Measurements from ENCODE around the gene TWSG1. TPM values are rescaled to one million over a fixed set of nuclear protein-coding genes. Genes with fewer than 3 reads are reported as not detected.
"Not testable (repeated sequence)": the region's sequence is repeated elsewhere in the genome, so short reads cannot be mapped to it uniquely, and the experiment has no call there.

The TWSG1 gene
- total RNA-seq, 1 experiment from 2014 or later = 15.1 TPM

DNA sequence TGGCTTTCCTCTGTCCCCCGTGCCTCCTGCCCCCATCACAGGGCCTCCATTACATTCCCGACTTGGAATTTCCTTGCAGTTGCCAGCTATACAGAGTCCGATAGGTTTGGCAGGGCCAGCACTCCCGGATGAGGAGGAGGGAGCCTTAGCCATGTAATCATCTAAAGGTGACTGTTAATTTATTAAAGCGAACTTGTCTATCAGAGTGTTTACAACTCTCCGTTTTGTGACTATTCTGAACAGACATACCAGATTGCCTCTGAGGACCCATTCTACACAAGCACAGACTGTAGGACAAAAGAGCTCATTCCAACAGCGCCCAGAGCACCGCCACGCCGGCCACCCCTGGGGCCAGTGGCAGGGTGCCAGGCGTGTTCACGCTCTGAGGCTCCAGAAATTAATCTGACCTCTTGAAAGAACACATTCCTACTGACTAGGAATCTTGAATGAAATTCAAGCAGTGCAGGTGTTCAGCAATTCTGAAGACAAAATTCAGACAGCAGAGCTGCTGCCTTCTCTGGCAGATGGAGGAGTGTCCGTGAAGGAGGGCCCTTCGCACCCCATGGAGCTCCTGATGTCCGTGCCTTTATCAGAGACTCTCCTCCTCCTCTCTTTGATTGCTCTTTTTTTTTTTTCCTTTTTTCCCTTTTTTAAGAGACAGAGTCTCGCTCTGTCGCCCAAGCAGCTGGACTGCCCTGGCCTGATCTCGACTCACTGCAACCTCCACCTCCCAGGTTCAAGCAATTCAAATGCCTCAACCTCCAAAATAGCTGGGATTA, 82.7 kb downstream of the TWSG1 start:
- peak; percentile 47 for DNase-seq
- Histone ChIP-seq H3K27me3 (ENCODE audit: control insufficient read depth, insufficient read depth, low read length) (no peaks in the 10 kb centered on the region), H3K36me3 (replicated peaks; ENCODE audit: control insufficient read depth, insufficient read depth, low read length) (no peaks in the 10 kb centered on the region), H3K4me3 (ENCODE audit: insufficient read depth, low read depth, low read length) (no peak overlapping the region)

GRCh38 chr18:9418047-9418690, 83.6 kb downstream of the TWSG1 start:
- Histone ChIP-seq H3K4me3 (ENCODE audit: insufficient read depth, low read depth, low read length) (no peak overlapping the region), H3K36me3 (replicated peaks; ENCODE audit: control insufficient read depth, insufficient read depth, low read length) (no peaks in the 10 kb centered on the region), H3K27me3 (ENCODE audit: control insufficient read depth, insufficient read depth, low read length) (no peaks in the 10 kb centered on the region)
- peak; percentile 42 for DNase-seq

DNA sequence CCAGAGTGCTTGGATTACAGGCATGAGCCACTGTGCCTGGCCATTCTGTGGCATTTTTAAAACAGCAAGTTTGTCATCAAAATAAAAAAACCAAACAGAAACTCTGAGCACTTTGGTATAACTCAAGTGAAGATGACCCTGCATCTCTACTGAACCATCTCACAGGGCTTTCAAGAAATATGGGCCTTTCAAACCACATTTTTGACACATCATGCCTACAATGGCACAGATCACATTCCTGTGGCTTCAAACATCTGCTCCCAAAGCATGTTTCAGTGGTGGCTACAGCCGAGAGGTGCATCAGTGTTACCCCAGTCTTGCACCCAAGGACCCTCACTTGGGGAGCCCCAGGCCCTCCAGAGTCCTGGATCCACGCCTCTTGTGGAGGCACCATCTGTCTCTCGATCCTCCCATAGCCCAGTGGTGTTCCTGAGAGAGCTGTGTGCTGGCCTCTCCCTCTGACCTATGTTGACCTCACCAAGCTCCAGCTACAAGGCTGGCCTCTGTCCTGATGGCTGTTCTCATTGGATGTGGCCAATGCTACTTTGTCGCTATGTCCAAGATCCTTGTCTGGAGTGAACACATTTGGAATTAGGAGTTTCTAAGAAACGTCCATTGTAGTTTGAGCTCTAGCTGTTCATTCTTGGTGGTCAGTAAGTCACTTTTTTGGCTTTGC, 85.5 kb downstream of the TWSG1 start:
- H3K4me3 ChIP-seq (ENCODE audit: insufficient read depth, low read depth, low read length) = no peak overlapping the region
- H3K27me3 ChIP-seq (ENCODE audit: control insufficient read depth, insufficient read depth, low read length) = no peaks in the 10 kb centered on the region
- no peaks in the 10 kb centered on the region for H3K36me3 ChIP-seq (replicated peaks; ENCODE audit: control insufficient read depth, insufficient read depth, low read length)
- DNase-seq = no peak

DNA sequence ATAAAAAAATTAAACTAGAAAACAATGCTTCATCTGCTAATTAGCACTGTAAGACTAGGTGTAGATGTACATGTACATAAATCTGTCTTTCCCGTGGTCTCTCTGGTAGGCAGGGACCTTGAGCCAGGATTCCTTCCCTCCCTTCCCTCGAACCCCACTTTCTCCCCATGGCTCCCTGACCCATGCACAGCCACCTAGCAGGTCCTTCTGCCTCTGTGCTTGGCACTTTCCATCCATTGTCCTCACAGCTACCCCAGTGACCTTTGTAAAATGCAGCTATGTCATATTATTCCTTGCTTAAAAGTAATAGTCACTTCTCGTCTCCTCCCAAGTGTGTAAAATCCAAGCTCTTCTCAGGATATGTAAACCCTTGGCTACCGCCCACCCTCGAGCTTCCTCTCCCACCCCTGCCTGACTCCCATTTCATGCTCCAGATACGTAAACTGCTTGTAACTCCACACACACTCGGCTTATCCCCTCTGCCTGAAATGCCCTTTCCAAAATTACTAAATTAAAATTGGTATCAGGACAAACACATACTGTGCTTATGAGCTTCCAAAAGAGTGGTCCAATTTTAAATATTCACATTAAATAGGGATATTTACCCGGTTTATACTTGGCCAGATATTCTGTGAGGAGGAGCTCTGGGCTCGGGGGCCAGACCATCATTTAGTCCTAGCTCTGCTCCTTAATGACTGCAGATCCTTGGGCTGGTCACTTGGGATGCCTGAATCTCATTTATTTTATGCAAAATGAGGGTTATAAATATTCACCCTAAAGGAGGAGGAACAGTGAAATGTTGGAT, 86.7 kb downstream of the TWSG1 start:
- DNase-seq = no peak
- Histone ChIP-seq H3K36me3 (replicated peaks; ENCODE audit: control insufficient read depth, insufficient read depth, low read length) (no peaks in the 10 kb centered on the region), H3K4me3 (ENCODE audit: insufficient read depth, low read depth, low read length) (no peak overlapping the region), H3K27me3 (ENCODE audit: control insufficient read depth, insufficient read depth, low read length) (no peaks in the 10 kb centered on the region)

DNA sequence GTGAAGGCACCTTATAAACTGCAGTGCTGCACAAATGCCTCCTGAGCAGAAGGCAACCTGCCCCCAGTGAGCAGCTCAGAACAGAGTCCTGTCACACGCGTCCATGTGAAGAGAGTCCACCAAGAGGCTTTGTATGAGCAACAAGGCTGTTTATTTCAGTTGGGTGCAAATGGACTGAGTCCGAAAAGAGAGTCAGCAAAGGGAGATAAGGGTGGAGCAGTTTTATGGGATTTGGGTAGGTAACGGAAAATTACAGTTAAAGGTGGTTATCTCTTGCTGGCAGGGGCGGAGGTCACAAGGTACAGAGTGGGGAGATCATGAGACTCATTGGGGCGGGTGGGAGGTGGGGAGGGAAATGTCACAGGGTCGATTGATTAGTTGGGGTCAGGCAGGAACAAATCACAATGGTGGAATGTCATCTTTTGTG, 87.3 kb downstream of the TWSG1 start:
- H3K27me3 ChIP-seq (ENCODE audit: control insufficient read depth, insufficient read depth, low read length) = no peaks in the 10 kb centered on the region
- no peak overlapping the region for H3K4me3 ChIP-seq (ENCODE audit: insufficient read depth, low read depth, low read length)
- DNase-seq = no peak
- no peaks in the 10 kb centered on the region for H3K36me3 ChIP-seq (replicated peaks; ENCODE audit: control insufficient read depth, insufficient read depth, low read length)

- Histone ChIP-seq H3K27me3 (ENCODE audit: control insufficient read depth, insufficient read depth, low read length) (no peaks in the 10 kb centered on the region), H3K4me3 (ENCODE audit: insufficient read depth, low read depth, low read length) (no peak overlapping the region), H3K36me3 (replicated peaks; ENCODE audit: control insufficient read depth, insufficient read depth, low read length) (no peaks in the 10 kb centered on the region)
- DNase-seq = no peak
These were observed 88.4 kb downstream of the TWSG1 start for GRCh38 chr18:9422816-9423519.

DNA sequence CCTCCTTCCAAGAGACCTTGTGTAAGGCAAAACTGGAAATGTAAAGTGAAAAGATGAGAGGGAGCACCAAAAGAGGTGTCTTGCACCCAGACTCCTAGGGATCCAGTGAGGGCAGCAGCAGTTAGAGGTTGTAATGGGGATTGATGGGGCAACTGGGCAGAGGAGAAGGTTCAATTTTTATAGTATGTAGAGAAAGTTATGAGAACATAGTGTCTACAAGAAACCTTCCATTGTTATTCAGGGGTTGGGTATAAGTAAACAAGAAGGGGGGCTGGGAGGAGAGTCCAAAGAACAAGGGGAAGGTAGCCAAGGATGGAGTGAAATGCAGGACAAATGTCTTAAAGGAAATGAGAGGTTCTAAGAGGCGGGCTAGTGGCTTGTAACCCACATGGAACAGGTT, 89.1 kb downstream of the TWSG1 start:
- not testable (repeated sequence) for H3K27me3 ChIP-seq (ENCODE audit: control insufficient read depth, insufficient read depth, low read length); H3K4me3 ChIP-seq (ENCODE audit: insufficient read depth, low read depth, low read length); H3K36me3 ChIP-seq (replicated peaks; ENCODE audit: control insufficient read depth, insufficient read depth, low read length); DNase-seq

DNA sequence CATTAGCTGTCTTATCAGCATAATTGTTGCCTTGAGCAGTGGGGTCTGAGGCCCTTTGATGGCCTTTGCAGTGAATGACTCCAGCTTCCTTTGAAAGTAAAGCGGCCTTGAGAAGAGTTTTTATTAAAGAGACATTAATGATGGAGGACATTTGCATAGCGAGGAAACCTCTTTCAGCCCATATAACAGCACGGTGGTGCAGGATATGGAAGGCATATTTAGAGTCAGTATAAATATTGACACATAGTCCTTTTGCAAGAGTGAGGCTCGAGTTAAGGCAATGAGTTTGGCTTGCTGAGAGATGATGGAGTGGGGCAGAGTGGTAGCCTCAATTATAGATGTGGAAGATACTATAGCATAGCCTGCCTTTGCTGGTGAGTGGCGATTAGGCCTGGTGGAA, 89.7 kb downstream of the TWSG1 start:
- not testable (repeated sequence) for DNase-seq

DNA sequence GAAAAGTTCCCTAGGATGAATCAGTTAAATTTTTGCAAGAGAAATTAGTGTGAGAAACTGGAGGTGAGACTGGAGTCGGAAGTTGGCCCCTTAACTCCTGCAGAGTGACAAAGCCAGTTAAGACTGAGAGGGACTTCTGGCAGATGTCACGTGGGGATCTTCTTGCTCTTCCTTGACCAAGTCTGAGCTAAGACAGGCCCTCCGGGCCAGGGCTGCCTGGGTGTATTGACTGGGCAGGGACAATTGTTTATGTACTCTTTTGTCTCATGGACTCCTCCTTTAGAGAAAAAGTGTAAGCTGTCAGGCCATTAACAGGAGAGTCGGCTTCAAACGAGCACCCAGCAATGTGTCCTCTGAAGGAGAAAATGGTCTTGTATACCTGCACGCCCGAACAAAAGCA, 92.2 kb downstream of the TWSG1 start:
- Histone ChIP-seq H3K36me3 (replicated peaks; ENCODE audit: control insufficient read depth, insufficient read depth, low read length) (no peaks in the 10 kb centered on the region), H3K27me3 (ENCODE audit: control insufficient read depth, insufficient read depth, low read length) (no peaks in the 10 kb centered on the region), H3K4me3 (ENCODE audit: insufficient read depth, low read depth, low read length) (no peak overlapping the region)
- DNase-seq = no peak

More for the DNA sequence above, 89.7 kb downstream of the TWSG1 start:
- H3K27me3 ChIP-seq (ENCODE audit: control insufficient read depth, insufficient read depth, low read length); H3K36me3 ChIP-seq (replicated peaks; ENCODE audit: control insufficient read depth, insufficient read depth, low read length); H3K4me3 ChIP-seq (ENCODE audit: insufficient read depth, low read depth, low read length): not testable (repeated sequence)

DNA sequence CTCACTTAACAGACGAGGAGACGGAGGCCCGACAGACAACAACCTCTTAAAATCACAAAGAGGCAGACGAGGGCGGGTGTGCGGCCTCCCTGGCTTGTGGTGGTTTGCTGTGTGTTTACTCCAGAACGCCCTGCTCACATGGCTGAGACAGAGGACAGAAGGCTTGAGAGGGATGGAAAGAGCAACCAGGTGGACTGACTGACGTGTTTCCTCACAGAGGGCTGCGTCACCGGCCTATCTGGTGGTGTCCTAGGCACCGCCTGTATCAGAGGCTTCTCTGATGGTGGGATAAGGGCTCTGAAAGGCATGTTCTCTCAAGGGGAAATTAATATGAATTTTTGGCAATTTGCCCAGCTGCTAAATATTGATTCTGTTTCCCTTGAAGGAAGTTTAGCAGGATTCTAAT, 93.7 kb downstream of the TWSG1 start:
- DNase-seq = no peak
- Histone ChIP-seq H3K27me3 (ENCODE audit: control insufficient read depth, insufficient read depth, low read length) (no peaks in the 10 kb centered on the region), H3K36me3 (replicated peaks; ENCODE audit: control insufficient read depth, insufficient read depth, low read length) (no peaks in the 10 kb centered on the region), H3K4me3 (ENCODE audit: insufficient read depth, low read depth, low read length) (no peak overlapping the region)

- Histone ChIP-seq H3K36me3 (replicated peaks; ENCODE audit: control insufficient read depth, insufficient read depth, low read length) (no peaks in the 10 kb centered on the region), H3K27me3 (ENCODE audit: control insufficient read depth, insufficient read depth, low read length) (no peaks in the 10 kb centered on the region), H3K4me3 (ENCODE audit: insufficient read depth, low read depth, low read length) (no peak overlapping the region)
- no peak for DNase-seq
These were observed 94.5 kb downstream of the TWSG1 start for GRCh38 chr18:9428862-9429661.

DNA sequence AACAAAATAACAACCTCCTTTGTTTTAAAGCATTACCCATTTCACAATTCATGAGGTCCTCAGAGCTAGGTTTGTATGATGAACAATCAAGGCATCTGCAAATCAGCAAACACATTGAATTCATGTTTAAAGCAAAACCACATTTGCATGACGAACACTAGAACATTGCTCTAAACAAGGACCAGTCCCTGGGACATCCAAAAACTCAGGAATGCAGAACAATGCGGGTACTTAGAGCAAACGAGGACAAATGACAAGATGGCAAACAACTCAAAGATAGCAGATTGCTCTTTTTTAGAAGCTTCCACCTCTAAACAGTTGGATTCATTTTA, 95.1 kb downstream of the TWSG1 start:
- no peak overlapping the region for H3K4me3 ChIP-seq (ENCODE audit: insufficient read depth, low read depth, low read length)
- H3K36me3 ChIP-seq (replicated peaks; ENCODE audit: control insufficient read depth, insufficient read depth, low read length) = no peaks in the 10 kb centered on the region
- no peak for DNase-seq
- H3K27me3 ChIP-seq (ENCODE audit: control insufficient read depth, insufficient read depth, low read length) = no peaks in the 10 kb centered on the region

DNA sequence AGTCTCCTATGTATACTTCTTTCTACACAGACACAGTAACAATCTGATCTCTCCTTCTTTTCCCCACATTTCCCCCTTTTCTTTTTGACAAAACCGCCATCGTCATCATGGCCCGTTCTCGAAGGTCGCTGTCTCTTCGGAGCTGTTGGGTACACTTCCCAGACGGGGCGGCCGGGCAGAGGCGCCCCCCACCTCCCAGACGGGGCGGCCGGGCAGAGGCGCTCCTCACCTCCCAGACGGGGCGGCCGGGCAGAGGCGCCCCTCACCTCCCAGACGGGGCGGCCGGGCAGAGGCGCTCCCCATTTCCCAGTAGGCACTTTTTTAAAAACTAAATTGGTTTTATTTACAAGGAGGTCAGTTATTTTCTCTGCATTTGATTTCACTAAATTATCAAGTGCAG, 95.7 kb downstream of the TWSG1 start:
- H3K4me3 ChIP-seq (ENCODE audit: insufficient read depth, low read depth, low read length); H3K36me3 ChIP-seq (replicated peaks; ENCODE audit: control insufficient read depth, insufficient read depth, low read length): not testable (repeated sequence)

More for the DNA sequence above, 95.7 kb downstream of the TWSG1 start:
- not testable (repeated sequence) for H3K27me3 ChIP-seq (ENCODE audit: control insufficient read depth, insufficient read depth, low read length); DNase-seq
